ENCODE measurements around the gene SULT4A1.

DNA sequence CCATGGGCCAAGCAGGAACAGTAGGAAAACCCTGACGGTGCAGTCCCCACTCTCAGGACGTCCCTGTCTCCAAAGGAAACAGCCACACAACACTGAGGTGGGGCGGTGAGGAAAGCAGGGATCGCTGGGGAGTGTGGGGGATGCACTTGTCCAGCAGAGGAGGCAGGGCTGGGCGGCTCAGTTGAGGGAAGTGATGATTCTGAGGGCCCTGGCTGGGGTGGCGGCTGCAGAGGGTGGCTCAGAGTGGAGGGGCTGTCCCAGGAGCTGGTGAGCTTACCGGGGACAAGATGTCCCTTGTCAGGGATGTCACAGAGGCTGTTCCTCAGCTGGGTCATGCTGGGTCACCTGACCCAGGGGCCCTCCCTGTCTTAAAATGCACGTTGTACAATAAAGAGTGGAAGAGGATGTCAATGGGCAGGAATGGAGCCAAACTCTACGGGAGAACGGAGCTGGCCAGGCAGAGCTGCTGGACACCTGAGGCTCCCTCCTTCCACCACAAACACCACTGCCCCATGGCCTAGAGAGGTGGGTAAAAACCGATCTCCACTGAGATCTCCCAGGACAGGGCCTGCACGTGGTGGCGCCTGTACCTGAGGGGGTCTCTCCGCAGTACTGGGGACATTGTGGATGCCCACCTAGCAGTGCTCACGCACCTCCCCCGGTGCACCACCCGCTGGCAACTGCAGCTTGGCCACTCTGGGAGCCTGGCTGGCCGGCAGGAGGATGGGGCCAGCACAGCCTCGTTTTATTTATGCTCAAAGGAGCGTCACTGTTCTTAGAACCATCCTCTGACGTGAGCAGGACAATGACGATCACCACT lies 40.5 kb downstream of the SULT4A1 start:
- TF ChIP-seq, protein P1, sequence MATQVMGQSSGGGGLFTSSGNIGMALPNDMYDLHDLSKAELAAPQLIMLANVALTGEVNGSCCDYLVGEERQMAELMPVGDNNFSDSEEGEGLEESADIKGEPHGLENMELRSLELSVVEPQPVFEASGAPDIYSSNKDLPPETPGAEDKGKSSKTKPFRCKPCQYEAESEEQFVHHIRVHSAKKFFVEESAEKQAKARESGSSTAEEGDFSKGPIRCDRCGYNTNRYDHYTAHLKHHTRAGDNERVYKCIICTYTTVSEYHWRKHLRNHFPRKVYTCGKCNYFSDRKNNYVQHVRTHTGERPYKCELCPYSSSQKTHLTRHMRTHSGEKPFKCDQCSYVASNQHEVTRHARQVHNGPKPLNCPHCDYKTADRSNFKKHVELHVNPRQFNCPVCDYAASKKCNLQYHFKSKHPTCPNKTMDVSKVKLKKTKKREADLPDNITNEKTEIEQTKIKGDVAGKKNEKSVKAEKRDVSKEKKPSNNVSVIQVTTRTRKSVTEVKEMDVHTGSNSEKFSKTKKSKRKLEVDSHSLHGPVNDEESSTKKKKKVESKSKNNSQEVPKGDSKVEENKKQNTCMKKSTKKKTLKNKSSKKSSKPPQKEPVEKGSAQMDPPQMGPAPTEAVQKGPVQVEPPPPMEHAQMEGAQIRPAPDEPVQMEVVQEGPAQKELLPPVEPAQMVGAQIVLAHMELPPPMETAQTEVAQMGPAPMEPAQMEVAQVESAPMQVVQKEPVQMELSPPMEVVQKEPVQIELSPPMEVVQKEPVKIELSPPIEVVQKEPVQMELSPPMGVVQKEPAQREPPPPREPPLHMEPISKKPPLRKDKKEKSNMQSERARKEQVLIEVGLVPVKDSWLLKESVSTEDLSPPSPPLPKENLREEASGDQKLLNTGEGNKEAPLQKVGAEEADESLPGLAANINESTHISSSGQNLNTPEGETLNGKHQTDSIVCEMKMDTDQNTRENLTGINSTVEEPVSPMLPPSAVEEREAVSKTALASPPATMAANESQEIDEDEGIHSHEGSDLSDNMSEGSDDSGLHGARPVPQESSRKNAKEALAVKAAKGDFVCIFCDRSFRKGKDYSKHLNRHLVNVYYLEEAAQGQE (IDR thresholded peaks at IDR 0.05; ENCODE audit: insufficient read depth in 1 of 2, low read depth in 2 of 2, low read length in 2 of 2), result no peak
- no peak for TF ChIP-seq FOXP2 (optimal IDR thresholded peaks at IDR 0.05; ENCODE audit: borderline replicate concordance, extremely low read depth, extremely low read length, insufficient read depth)

All from PFSK-1 (cell line).